Measurements from ENCODE around the gene SAMD4B. TPM values are rescaled to one million over a fixed set of nuclear protein-coding genes. Genes with fewer than 3 reads are reported as not detected.

SAMD4B gene
- total and polyA plus RNA-seq, 2 of the 8 experiments (the other 6 are each of a cell fraction or from before 2014, with no cell fraction given), result 137 to 158 TPM

DNA sequence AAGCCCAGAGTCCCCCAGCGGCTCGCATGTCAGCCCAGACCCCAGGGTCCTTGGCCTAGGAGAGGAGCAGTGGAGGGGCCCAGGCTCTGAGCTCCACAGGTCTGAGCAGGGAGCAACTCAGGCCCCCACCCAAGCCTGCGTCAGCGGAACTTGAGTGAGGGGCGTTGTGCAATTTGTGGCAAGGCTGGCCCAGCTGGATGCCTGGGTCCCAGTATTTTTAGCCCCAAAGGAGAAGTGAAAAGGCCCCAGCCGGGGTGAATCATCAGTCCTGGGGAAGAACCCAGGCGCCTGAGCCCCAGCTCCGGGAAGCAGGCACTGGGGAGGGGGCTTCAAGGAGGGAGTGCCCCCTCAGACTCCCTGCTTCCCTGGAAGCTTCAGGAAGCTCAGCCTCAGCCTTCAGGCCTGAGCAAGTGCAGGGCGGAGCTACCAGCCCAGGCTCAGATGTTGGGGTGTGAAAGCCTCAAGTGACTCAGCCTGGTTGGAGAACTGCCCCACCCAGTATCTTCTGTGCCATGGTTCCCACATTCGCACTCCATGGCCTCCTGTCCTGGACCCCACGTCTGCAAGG, 56.2 kb downstream of the SAMD4B start (continued):
- TF ChIP-seq SIRT6 (IDR thresholded peaks at IDR 0.05; ENCODE audit: low read length), result no peak
- TF ChIP-seq SRF (IDR thresholded peaks at IDR 0.05; ENCODE audit: low read depth, low read length), result no peak

Data from H1 (cell line).